ENCODE data around the gene SYCP2. TPM values are rescaled to one million over a fixed set of nuclear protein-coding genes. Genes with fewer than 3 reads are reported as not detected.

SYCP2 gene
- total RNA-seq, 6 donors from 2014 or later: 1.1 to 13.3 (median 2.0) TPM

GRCh38 chr20:59829054-59829785, 104.2 kb downstream of the SYCP2 start:
- TF ChIP-seq EP300 (IDR thresholded peaks at IDR 0.05) (no peak), CTCF (IDR thresholded peaks at IDR 0.05) (no peak), POLR2AphosphoS5 (IDR thresholded peaks at IDR 0.05) (no peak), POLR2A (IDR thresholded peaks at IDR 0.05) (no peak)
- WGBS, 2 donors: 73 to 81% methylated on average over 15 to 19 of the region's 19 CpGs
- Histone ChIP-seq H3K36me3 (no peaks in the 10 kb centered on the region), H3K4me1 (peaks cover 0 to 15% (median 6%) of the 10 kb centered on the region in 4 donors), H3K27me3 (no peaks in the 10 kb centered on the region), H3K27ac (no peak overlapping the region), H3K9me3 (no peaks in the 10 kb centered on the region), H3K4me3 (no peak overlapping the region)
- DNase-seq (peak in 1 of 2 donors; percentile 17), ATAC-seq (ENCODE audit: low FRiP score in 2 of 2) (no peak)

- 79 to 83% methylated on average over 14 to 15 of the region's 15 CpGs for WGBS, 2 donors
- Histone ChIP-seq H3K27me3 (no peaks in the 10 kb centered on the region), H3K4me3 (no peak overlapping the region), H3K27ac (peak overlapping the region in 2 of 4 donors; percentile 76), H3K4me1 (peaks cover 0 to 15% (median 6%) of the 10 kb centered on the region in 4 donors), H3K36me3 (no peaks in the 10 kb centered on the region), H3K9me3 (no peaks in the 10 kb centered on the region)
- TF ChIP-seq EP300 (IDR thresholded peaks at IDR 0.05) (no peak), CTCF (IDR thresholded peaks at IDR 0.05) (no peak), POLR2A (IDR thresholded peaks at IDR 0.05) (no peak), POLR2AphosphoS5 (IDR thresholded peaks at IDR 0.05) (no peak)
- ATAC-seq (ENCODE audit: low FRiP score in 2 of 2) (no peak), DNase-seq (no peak)
Observed at GRCh38 chr20:59828125-59829053, 105.0 kb downstream of the SYCP2 start.

GRCh38 chr20:59827138-59828056, 106.0 kb downstream of the SYCP2 start:
- Histone ChIP-seq H3K27me3 (no peaks in the 10 kb centered on the region), H3K36me3 (no peaks in the 10 kb centered on the region), H3K9me3 (no peaks in the 10 kb centered on the region), H3K27ac (peak overlapping the region; percentile 28 to 76 (median 73)), H3K4me3 (no peak overlapping the region), H3K4me1 (peaks cover 0 to 15% (median 6%) of the 10 kb centered on the region in 4 donors)
- ATAC-seq (ENCODE audit: low FRiP score in 2 of 2) (no peak), DNase-seq (peak in 1 of 2 donors; percentile 21)
- TF ChIP-seq POLR2AphosphoS5 (IDR thresholded peaks at IDR 0.05) (no peak), EP300 (IDR thresholded peaks at IDR 0.05) (no peak), CTCF (IDR thresholded peaks at IDR 0.05) (no peak), POLR2A (IDR thresholded peaks at IDR 0.05) (no peak)
- 70 to 82% methylated on average over 7 to 16 of the region's 16 CpGs for WGBS, 2 donors

GRCh38 chr20:59825944-59826759, 107.3 kb downstream of the SYCP2 start:
- Histone ChIP-seq H3K27me3 (no peaks in the 10 kb centered on the region), H3K4me3 (no peak overlapping the region), H3K4me1 (peaks cover 0 to 10% (median under 1%) of the 10 kb centered on the region in 4 donors), H3K36me3 (no peaks in the 10 kb centered on the region), H3K27ac (peak overlapping the region in 3 of 4 donors; percentile 14 to 70 (median 56)), H3K9me3 (no peaks in the 10 kb centered on the region)
- WGBS, 2 donors: 73 to 78% methylated on average over 10 to 11 of the region's 11 CpGs
- ATAC-seq (ENCODE audit: low FRiP score in 2 of 2) (peak; percentile 54 to 87), DNase-seq (peak; percentile 68 to 90)
- TF ChIP-seq POLR2A (IDR thresholded peaks at IDR 0.05) (peak in 1 of 4 donors; percentile 26), POLR2AphosphoS5 (IDR thresholded peaks at IDR 0.05) (peak; percentile 29 to 65), CTCF (IDR thresholded peaks at IDR 0.05) (no peak), EP300 (IDR thresholded peaks at IDR 0.05) (peak in 3 of 4 donors; percentile 15 to 89 (median 76))
